ENCODE results near the gene IL17RD. TPM values are rescaled to one million over a fixed set of nuclear protein-coding genes. Genes with fewer than 3 reads are reported as not detected.

The IL17RD gene
- total and polyA plus RNA-seq, 9 donors: 19.6 to 40.6 (median 30.4) TPM

- no peak overlapping the region for H3K27ac ChIP-seq (ENCODE audit: low read length)
- DNase-seq: no peak
- peaks cover 44% of the 10 kb centered on the region for H3K4me1 ChIP-seq (ENCODE audit: control insufficient read depth, insufficient read depth, low read length)
- WGBS (ENCODE audit: insufficient coverage): 100% methylated on average over 1 of the region's 6 CpGs
- no peak overlapping the region for H3K4me3 ChIP-seq (ENCODE audit: low read length)
- H3K9me3 ChIP-seq (replicated peaks; ENCODE audit: control insufficient read depth, low read depth, low read length): no peaks in the 10 kb centered on the region
- no peaks in the 10 kb centered on the region for H3K27me3 ChIP-seq (ENCODE audit: control insufficient read depth, insufficient read depth, low read length)
- peaks cover 59% of the 10 kb centered on the region for H3K36me3 ChIP-seq (ENCODE audit: control insufficient read depth, insufficient read depth, low read length)
Observed at GRCh38 chr3:57098418-57099310, 66.5 kb downstream of the IL17RD start.

GRCh38 chr3:57097536-57097935, 67.6 kb downstream of the IL17RD start:
- H3K27ac ChIP-seq (ENCODE audit: low read length): no peak overlapping the region
- no peaks in the 10 kb centered on the region for H3K9me3 ChIP-seq (replicated peaks; ENCODE audit: control insufficient read depth, low read depth, low read length)
- H3K4me1 ChIP-seq (ENCODE audit: control insufficient read depth, insufficient read depth, low read length): peaks cover 48% of the 10 kb centered on the region
- peaks cover 53% of the 10 kb centered on the region for H3K36me3 ChIP-seq (ENCODE audit: control insufficient read depth, insufficient read depth, low read length)
- no peak overlapping the region for H3K4me3 ChIP-seq (ENCODE audit: low read length)
- no peaks in the 10 kb centered on the region for H3K27me3 ChIP-seq (ENCODE audit: control insufficient read depth, insufficient read depth, low read length)
- no peak for DNase-seq
- 85% methylated on average over 20 of the region's 23 CpGs for WGBS (ENCODE audit: insufficient coverage)

- WGBS (ENCODE audit: insufficient coverage): 80% methylated on average over 4 of the region's 5 CpGs
- no peak for DNase-seq
- H3K27me3 ChIP-seq (ENCODE audit: control insufficient read depth, insufficient read depth, low read length): no peaks in the 10 kb centered on the region
- H3K4me3 ChIP-seq (ENCODE audit: low read length): no peak overlapping the region
- H3K9me3 ChIP-seq (replicated peaks; ENCODE audit: control insufficient read depth, low read depth, low read length): no peaks in the 10 kb centered on the region
- peaks cover 54% of the 10 kb centered on the region for H3K4me1 ChIP-seq (ENCODE audit: control insufficient read depth, insufficient read depth, low read length)
- H3K27ac ChIP-seq (ENCODE audit: low read length): peak overlapping the region; percentile 95
- H3K36me3 ChIP-seq (ENCODE audit: control insufficient read depth, insufficient read depth, low read length): peaks cover 37% of the 10 kb centered on the region
Observed at GRCh38 chr3:57095363-57095762, 69.8 kb downstream of the IL17RD start.

GRCh38 chr3:57094575-57094974, 70.6 kb downstream of the IL17RD start:
- peak; percentile 97 for DNase-seq
- Histone ChIP-seq H3K9me3 (replicated peaks; ENCODE audit: control insufficient read depth, low read depth, low read length) (no peaks in the 10 kb centered on the region), H3K27ac (ENCODE audit: low read length) (peak overlapping the region; percentile 95), H3K4me1 (ENCODE audit: control insufficient read depth, insufficient read depth, low read length) (peaks cover 54% of the 10 kb centered on the region), H3K27me3 (ENCODE audit: control insufficient read depth, insufficient read depth, low read length) (no peaks in the 10 kb centered on the region), H3K4me3 (ENCODE audit: low read length) (no peak overlapping the region), H3K36me3 (ENCODE audit: control insufficient read depth, insufficient read depth, low read length) (peaks cover 40% of the 10 kb centered on the region)
- WGBS (ENCODE audit: insufficient coverage): no CpG with 5 or more reads among the region's 4 CpGs

GRCh38 chr3:57093971-57094535, 71.1 kb downstream of the IL17RD start:
- Histone ChIP-seq H3K9me3 (replicated peaks; ENCODE audit: control insufficient read depth, low read depth, low read length) (no peaks in the 10 kb centered on the region), H3K27ac (ENCODE audit: low read length) (peak overlapping the region; percentile 95), H3K4me1 (ENCODE audit: control insufficient read depth, insufficient read depth, low read length) (peaks cover 54% of the 10 kb centered on the region), H3K4me3 (ENCODE audit: low read length) (no peak overlapping the region), H3K36me3 (ENCODE audit: control insufficient read depth, insufficient read depth, low read length) (peaks cover 38% of the 10 kb centered on the region), H3K27me3 (ENCODE audit: control insufficient read depth, insufficient read depth, low read length) (no peaks in the 10 kb centered on the region)
- DNase-seq: peak; percentile 92
- WGBS (ENCODE audit: insufficient coverage): 50% methylated on average over 1 of the region's 6 CpGs

GRCh38 chr3:57093489-57093888, 71.7 kb downstream of the IL17RD start:
- Histone ChIP-seq H3K36me3 (ENCODE audit: control insufficient read depth, insufficient read depth, low read length) (peaks cover 35% of the 10 kb centered on the region), H3K27me3 (ENCODE audit: control insufficient read depth, insufficient read depth, low read length) (no peaks in the 10 kb centered on the region), H3K4me3 (ENCODE audit: low read length) (no peak overlapping the region), H3K9me3 (replicated peaks; ENCODE audit: control insufficient read depth, low read depth, low read length) (no peaks in the 10 kb centered on the region), H3K27ac (ENCODE audit: low read length) (peak overlapping the region; percentile 95), H3K4me1 (ENCODE audit: control insufficient read depth, insufficient read depth, low read length) (peaks cover 54% of the 10 kb centered on the region)
- DNase-seq: no peak

- peak overlapping the region; percentile 77 for H3K27ac ChIP-seq (ENCODE audit: low read length)
- H3K4me3 ChIP-seq (ENCODE audit: low read length): no peak overlapping the region
- no peaks in the 10 kb centered on the region for H3K9me3 ChIP-seq (replicated peaks; ENCODE audit: control insufficient read depth, low read depth, low read length)
- WGBS (ENCODE audit: insufficient coverage): 29% methylated on average over 1 of the region's 3 CpGs
- H3K36me3 ChIP-seq (ENCODE audit: control insufficient read depth, insufficient read depth, low read length): peaks cover 19% of the 10 kb centered on the region
- peaks cover 48% of the 10 kb centered on the region for H3K4me1 ChIP-seq (ENCODE audit: control insufficient read depth, insufficient read depth, low read length)
- peak; percentile 80 for DNase-seq
- H3K27me3 ChIP-seq (ENCODE audit: control insufficient read depth, insufficient read depth, low read length): no peaks in the 10 kb centered on the region
Observed at GRCh38 chr3:57091521-57092273, 73.5 kb downstream of the IL17RD start.

- peaks cover 11% of the 10 kb centered on the region for H3K36me3 ChIP-seq (ENCODE audit: control insufficient read depth, insufficient read depth, low read length)
- H3K27me3 ChIP-seq (ENCODE audit: control insufficient read depth, insufficient read depth, low read length): no peaks in the 10 kb centered on the region
- no peaks in the 10 kb centered on the region for H3K9me3 ChIP-seq (replicated peaks; ENCODE audit: control insufficient read depth, low read depth, low read length)
- DNase-seq: no peak
- H3K4me3 ChIP-seq (ENCODE audit: low read length): no peak overlapping the region
- H3K4me1 ChIP-seq (ENCODE audit: control insufficient read depth, insufficient read depth, low read length): peaks cover 28% of the 10 kb centered on the region
- no peak overlapping the region for H3K27ac ChIP-seq (ENCODE audit: low read length)
- 67% methylated on average over 1 of the region's 4 CpGs for WGBS (ENCODE audit: insufficient coverage)
Observed at GRCh38 chr3:57089043-57089442, 76.1 kb downstream of the IL17RD start.

GRCh38 chr3:57088503-57088902, 76.7 kb downstream of the IL17RD start:
- no peaks in the 10 kb centered on the region for H3K9me3 ChIP-seq (replicated peaks; ENCODE audit: control insufficient read depth, low read depth, low read length)
- no peak overlapping the region for H3K4me3 ChIP-seq (ENCODE audit: low read length)
- peaks cover 10% of the 10 kb centered on the region for H3K36me3 ChIP-seq (ENCODE audit: control insufficient read depth, insufficient read depth, low read length)
- no peaks in the 10 kb centered on the region for H3K27me3 ChIP-seq (ENCODE audit: control insufficient read depth, insufficient read depth, low read length)
- DNase-seq: no peak
- peaks cover 23% of the 10 kb centered on the region for H3K4me1 ChIP-seq (ENCODE audit: control insufficient read depth, insufficient read depth, low read length)
- no peak overlapping the region for H3K27ac ChIP-seq (ENCODE audit: low read length)
- 75% methylated on average over 3 of the region's 5 CpGs for WGBS (ENCODE audit: insufficient coverage)
